GM18870 (cell line): ENCODE results near the gene MED13L.

Source experiments
- ATAC-seq: cut with Tn5 transposase; IDR thresholded peaks from one replicate; pipeline ENCODE4 v1.9.1; 2021; ENCODE audit warnings: moderate library complexity; ENCODE audit not compliant: unreplicated experiment

MED13L gene

GRCh38 chr12:116188581-116188980 is 88.9 kb downstream of the MED13L start:
- no peak for ATAC-seq

GRCh38 chr12:116187151-116187511 is 90.4 kb downstream of the MED13L start:
- ATAC-seq: no peak

- ATAC-seq: no peak
Observed at GRCh38 chr12:116186482-116187150, 90.9 kb downstream of the MED13L start.

GRCh38 chr12:116184763-116185162 is 92.7 kb downstream of the MED13L start:
- ATAC-seq: no peak

GRCh38 chr12:116183741-116184141 is 93.8 kb downstream of the MED13L start:
- no peak for ATAC-seq

- ATAC-seq: no peak
Observed at GRCh38 chr12:116182359-116183063, 95.0 kb downstream of the MED13L start.

- ATAC-seq: no peak
Observed at GRCh38 chr12:116180448-116180847, 97.0 kb downstream of the MED13L start.

GRCh38 chr12:116179384-116179783 is 98.1 kb downstream of the MED13L start:
- ATAC-seq: no peak

- ATAC-seq: no peak
Observed at GRCh38 chr12:116177017-116177416, 100.5 kb downstream of the MED13L start.

GRCh38 chr12:116174904-116175303 is 102.6 kb downstream of the MED13L start:
- ATAC-seq: no peak

GRCh38 chr12:116174006-116174405 is 103.5 kb downstream of the MED13L start:
- ATAC-seq: no peak

- ATAC-seq: no peak
Observed at GRCh38 chr12:116172224-116172849, 105.2 kb downstream of the MED13L start.

GRCh38 chr12:116171549-116171948 is 105.9 kb downstream of the MED13L start:
- no peak for ATAC-seq

GRCh38 chr12:116169071-116169470 is 108.4 kb downstream of the MED13L start:
- no peak for ATAC-seq

- no peak for ATAC-seq
Observed at GRCh38 chr12:116166306-116166705, 111.2 kb downstream of the MED13L start.

GRCh38 chr12:116165036-116165425 is 112.5 kb downstream of the MED13L start:
- ATAC-seq: no peak

- ATAC-seq: no peak
Observed at GRCh38 chr12:116164250-116165035, 113.0 kb downstream of the MED13L start.

- ATAC-seq: no peak
Observed at GRCh38 chr12:116162071-116162470, 115.4 kb downstream of the MED13L start.

GRCh38 chr12:116161588-116161987 is 115.9 kb downstream of the MED13L start:
- no peak for ATAC-seq

GRCh38 chr12:116160883-116161458 is 116.5 kb downstream of the MED13L start:
- ATAC-seq: no peak

- no peak for ATAC-seq
Observed at GRCh38 chr12:116160231-116160630, 117.3 kb downstream of the MED13L start.
